NT2/D1 (cell line): Measurements from ENCODE around the gene ARMC6.

ENCODE experiments used
- SUZ12 ChIP-seq: IDR thresholded peaks from 2 replicates; pipeline ENCODE4 v1.6.1; 2011; ENCODE audit not compliant: insufficient read length, insufficient read depth; ENCODE audit errors: extremely low read depth
- YY1 ChIP-seq: IDR thresholded peaks from 2 replicates; pipeline ENCODE4 v1.6.1; 2011; ENCODE audit not compliant: insufficient read length, insufficient read depth

GRCh38 chr19:19068659-19069654, 35.6 kb downstream of the ARMC6 start:
- TF ChIP-seq SUZ12 (no peak), YY1 (no peak)
